GM18858 (cell line): ENCODE data around the gene SHISA8.
"Not testable (repeated sequence)": the region's sequence is repeated elsewhere in the genome, so short reads cannot be mapped to it uniquely, and the experiment has no call there.

Experiments
- ATAC-seq: cut with Tn5 transposase; IDR thresholded peaks from one replicate; pipeline ENCODE4 v1.9.1; 2021; ENCODE audit not compliant: unreplicated experiment

SHISA8 gene

GRCh38 chr22:41915035-41915785, at the start of gene SHISA8:
TSS of gene SHISA8 (minus strand) at chr22:41915074. CDS start at chr22:41914667, 407 bp downstream.
- ATAC-seq, result no peak

- no peak for ATAC-seq
Measured at GRCh38 chr22:41964112-41964491, 49.2 kb upstream of the SHISA8 start.

GRCh38 chr22:41963453-41964111, 48.7 kb upstream of the SHISA8 start:
- ATAC-seq, result no peak

DNA sequence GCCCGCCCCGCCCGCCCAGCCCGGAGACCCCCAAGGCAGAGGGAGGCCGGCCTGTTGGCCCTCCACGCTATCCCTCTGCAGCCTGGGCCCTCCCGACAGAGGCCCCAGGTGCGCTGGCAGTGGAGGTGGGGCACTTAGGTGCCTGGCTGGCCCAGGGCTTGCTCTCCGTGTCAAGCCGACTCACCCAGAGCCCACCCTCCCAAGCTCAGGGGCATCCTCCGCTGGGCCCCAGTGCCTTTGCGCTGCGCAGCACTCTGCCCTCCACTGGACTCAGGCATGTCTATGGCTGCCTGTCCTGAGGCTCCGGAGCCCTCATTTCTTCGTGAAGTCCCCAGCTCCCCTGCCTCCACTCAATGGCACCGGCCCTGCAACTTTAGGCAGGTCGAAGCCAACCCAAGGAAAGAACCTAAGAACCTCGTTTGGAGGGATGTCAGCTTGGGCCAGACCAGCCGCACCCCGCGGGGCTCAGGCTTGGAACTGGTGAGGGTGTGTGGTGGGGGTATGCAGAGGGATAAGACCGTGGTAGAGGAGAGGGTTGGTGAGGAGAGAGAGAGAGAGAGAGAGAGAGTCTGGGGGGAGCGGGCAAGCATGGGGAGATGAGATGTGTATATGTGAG, 43.2 kb upstream of the SHISA8 start:
- ATAC-seq, result no peak

- no peak for ATAC-seq
Measured at GRCh38 chr22:41952713-41953112, 37.8 kb upstream of the SHISA8 start.

GRCh38 chr22:41951898-41952474, 37.1 kb upstream of the SHISA8 start, which contains the start of gene SMIM45:
TSS of gene SMIM45 (plus strand) at chr22:41952150.
- ATAC-seq, result no peak

GRCh38 chr22:41949297-41949965, 34.6 kb upstream of the SHISA8 start:
- ATAC-seq, result no peak

GRCh38 chr22:41948928-41949296, 34.0 kb upstream of the SHISA8 start:
- not testable (repeated sequence) for ATAC-seq

DNA sequence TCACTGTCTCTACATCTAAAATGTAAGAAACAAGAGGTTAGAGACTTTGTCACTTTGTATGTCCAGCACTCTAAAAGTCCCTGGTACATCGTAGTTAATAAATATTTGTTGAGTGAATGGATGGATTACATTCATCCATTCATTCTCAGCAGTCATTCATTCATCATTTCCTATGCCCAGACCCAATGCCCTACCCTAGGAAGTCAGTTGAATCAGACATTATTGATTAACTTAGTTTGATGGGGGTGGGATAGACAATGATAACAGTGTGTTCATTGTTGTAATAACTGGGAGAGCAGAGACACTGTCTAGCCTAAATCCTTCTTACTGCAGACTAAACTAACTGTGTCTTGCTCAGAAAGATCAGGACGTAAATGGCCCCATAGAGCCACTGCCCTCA, 33.3 kb upstream of the SHISA8 start:
- no peak for ATAC-seq

DNA sequence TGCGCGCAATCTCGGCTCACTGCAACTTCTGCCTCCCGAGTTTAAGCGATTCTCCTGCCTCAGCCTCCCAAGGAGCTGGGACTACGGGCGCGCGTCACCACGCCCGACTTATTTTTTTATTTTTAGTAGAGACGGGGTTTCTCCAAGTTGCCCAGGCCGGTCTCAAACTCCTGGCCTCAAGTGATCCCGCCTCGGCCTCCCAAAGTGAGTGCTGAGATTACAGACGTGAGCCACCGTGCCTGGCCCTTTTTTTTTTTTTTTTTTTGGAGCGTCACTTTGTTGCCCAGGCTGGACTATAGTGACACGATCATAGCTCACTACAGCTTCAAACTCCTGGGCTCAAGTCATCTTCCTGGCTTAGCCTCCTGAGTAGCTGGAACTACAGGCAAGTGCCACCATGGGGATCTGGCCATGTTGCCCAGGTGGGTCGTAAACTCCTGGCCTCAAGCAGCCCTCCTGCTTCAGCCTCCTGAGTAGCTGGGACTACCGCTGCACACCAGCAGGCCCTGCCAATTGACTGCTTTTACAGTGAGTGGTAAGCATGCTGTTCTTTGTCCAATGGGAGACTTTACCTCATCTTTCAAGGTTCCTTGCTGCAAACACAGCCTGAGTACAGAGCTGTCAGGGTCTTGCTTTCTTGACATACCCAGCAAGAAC, 32.7 kb upstream of the SHISA8 start:
- ATAC-seq, result no peak

DNA sequence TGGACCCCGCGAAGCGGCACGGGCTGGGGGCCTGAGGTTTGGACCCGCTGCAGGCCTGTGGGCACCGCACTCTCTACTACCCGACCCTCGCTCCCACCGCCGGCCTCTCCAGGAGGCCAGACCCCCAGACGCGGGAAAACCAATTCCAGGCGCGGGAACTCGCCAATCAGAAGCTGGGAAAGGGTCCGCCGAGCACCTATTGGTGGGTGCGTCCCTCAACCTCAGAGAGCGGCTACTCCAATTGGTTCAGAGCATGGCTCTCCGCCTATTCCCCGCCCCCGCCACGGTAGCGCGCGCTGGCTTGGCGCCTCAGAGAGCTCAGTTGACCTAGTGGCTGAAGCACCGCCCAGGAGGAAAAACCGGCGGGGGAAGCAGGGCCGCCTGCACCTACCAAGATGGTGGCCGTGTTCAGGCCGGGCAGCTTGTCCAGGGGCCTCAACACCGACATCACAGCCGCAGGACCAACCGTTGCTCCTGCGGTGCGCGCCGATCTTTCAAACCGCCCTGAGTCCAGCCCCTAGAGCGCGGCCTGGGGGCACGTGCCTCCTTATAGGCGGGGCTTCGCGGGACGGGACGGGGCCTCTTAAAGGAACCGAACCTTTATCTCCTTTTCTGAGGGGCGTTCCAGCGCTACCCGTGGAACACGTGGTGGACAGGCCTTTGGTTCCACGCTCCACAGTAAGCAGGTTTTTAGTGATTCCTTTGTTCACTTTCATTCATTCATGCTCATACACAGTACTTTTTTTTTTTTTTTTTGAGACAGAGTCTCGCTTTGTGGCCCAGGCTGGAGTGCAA, 32.0 kb upstream of the SHISA8 start, which contains the start of gene CENPM:
TSS of gene CENPM (minus strand) at position 524 of the 795 bp plus-strand sequence. CDS start at position 448, 76 bp downstream.
- ATAC-seq, result peak; percentile 46

DNA sequence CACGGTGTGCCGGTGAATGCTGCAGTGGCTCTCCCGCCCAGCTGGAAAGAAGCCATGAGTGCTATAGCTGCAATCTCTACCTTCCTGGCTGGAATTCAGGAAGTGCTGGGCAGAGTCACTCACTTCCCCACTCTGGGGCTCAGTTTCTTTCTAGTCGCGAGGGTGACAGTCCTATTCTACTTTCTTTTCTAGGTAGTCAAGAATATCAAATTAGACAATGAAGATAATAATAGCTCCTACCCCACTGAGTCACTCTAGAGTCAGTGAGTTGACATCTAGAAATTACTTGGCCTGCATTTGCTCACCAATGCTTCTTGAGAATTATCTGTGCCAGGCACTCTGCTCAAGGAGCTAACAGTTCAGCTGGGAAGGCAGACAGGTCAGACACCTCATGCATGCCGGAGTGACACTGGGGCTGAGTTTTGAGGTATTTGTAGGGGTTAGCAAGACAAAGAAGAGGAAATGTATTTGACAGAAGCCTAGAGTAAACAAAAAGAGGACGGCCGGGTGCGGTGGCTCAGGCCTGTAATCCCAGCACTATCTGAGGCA, 28.9 kb upstream of the SHISA8 start:
- ATAC-seq, result no peak

GRCh38 chr22:41940832-41941765, 26.2 kb upstream of the SHISA8 start:
- ATAC-seq, result no peak

GRCh38 chr22:41939981-41940831, 25.3 kb upstream of the SHISA8 start:
- peak; percentile 37 for ATAC-seq

DNA sequence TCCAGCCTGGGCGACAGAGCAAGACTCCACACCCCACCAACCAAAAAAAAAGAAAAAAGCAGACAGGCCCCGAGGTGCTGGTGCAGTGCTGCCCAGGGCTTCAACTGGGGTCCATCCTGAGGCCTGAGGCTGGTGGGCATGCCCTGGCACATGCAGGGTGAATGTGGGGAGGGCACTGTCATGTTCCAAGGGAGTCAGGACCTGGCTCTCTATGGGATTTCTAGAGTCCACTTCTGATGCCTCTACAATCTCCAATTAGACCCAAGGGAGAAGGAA, 22.0 kb upstream of the SHISA8 start:
- ATAC-seq, result no peak

DNA sequence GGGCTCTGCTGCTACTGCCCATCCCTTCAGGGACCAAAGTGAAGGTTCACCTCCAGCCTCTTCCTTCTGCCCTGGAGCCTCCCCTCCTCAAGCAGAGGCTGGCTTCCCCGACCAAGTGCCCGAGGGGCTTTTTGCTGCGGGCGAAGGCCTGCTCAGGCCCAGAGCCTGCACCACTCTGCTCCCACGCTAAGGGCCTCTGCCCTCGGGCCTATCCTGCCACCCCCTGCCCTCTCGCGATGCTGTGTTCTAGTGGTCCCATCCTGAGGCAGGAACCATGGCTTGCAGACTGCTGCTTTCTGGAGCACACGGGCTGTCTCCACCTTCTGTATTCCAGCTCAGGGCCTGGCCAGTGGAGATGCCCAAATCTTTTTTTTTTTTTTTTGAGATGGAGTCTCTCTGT, 20.6 kb upstream of the SHISA8 start:
- no peak for ATAC-seq

DNA sequence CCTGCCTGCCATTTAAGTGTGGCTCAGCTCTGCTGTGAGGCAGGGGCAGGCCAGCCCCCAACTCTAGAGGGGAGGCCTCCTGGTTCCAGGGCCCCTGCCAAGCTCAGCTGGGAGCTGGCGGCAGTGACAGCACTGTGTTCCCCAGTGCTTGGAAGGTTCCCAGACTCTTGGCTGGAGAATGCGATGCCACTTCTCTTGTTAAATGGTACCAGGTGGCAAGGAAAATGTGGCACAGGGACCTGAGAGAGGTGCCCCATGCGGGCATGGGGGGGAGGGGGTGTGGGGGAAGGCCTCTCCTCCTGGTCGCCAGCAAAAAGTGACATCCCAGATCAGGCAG, 20.1 kb upstream of the SHISA8 start:
- no peak for ATAC-seq
